Activated CD4-positive, alpha-beta T cell treated with anti-CD3 and anti-CD28 coated beads, Interleukin-2, amount 10 ng/mL, durations not matched to agents 24 days and 14 days (primary cell): ENCODE measurements around the gene SPRR5. TPM values are rescaled to one million over a fixed set of nuclear protein-coding genes. Genes with fewer than 3 reads are reported as not detected.

Experiments
- DNase-seq: peaks from one replicate; pipeline ENCODE4 v3.0.0; 2022
- H3K27ac Mint-ChIP-seq: one replicate; pipeline ENCODE4 v1.8.0; 2022; ENCODE audit warnings: mild to moderate bottlenecking, mixed read lengths
- H3K27me3 Mint-ChIP-seq: one replicate; pipeline ENCODE4 v1.8.0; 2022; ENCODE audit warnings: mixed read lengths
- H3K36me3 Mint-ChIP-seq: one replicate; pipeline ENCODE4 v1.8.0; 2022; ENCODE audit warnings: low read depth, mild to moderate bottlenecking, mixed read lengths
- H3K4me1 Mint-ChIP-seq: one replicate; pipeline ENCODE4 v1.8.0; 2021; ENCODE audit warnings: mixed read lengths
- H3K4me3 Mint-ChIP-seq: one replicate; pipeline ENCODE4 v1.8.0; 2022; ENCODE audit warnings: mild to moderate bottlenecking, moderate library complexity, mixed read lengths
- H3K9me3 Mint-ChIP-seq: one replicate; pipeline ENCODE4 v1.8.0; 2021; ENCODE audit warnings: mixed read lengths
- intact Hi-C: fragments of 100-400 bp; cut with micrococcal nuclease; formaldehyde crosslinking; loops from one replicate; pipeline ENCODE4 v1.15.1; 2023
- total RNA-seq: library from RNA; stranded (reverse); gene quantifications from 2 replicates; pipeline ENCODE4 v1.2.3, GENCODE V29; 2022

SPRR5 gene, protein sequence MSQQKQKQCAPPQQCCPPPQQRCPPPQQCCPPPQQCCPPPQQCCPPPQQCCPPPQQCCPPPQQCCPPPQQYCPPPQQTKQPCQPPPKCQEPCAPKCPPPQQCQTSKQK
- total RNA-seq: not detected in 2 replicates

DNA sequence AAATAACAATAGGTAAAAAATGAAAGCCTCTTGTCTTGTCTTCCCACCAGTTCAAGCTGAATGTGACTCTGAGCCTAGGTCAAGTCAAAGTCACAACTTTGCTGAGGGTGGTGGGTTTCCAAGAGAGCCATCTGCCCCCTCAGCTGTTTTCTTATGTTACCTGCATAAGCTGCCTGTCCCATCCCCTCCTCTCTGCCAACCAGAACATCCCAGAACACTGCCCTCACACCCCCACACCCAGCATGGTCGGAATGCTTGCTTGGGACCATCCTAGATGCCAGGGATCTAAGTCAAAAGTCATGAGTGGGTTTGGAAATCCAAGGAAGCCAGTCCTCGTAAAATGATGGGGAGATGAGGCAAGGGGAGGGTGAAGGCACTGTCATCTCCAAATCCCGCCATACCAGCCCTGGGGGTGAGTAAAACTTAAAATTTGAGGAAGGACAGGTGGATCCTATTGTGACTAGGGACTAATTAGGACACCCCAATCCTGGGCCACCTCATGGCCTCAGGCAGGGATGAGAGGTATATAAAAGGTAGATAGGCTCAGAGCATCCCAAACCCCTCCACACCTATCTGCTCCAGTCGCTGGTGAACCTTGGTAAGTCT is at the start of gene SPRR5:
TSS of gene SPRR5 (plus strand) at position 556 of the 606 bp plus-strand sequence. CDS start 1,349 bp downstream, outside the sequence.
- intact Hi-C loops: no loop called here
- no peaks in the 10 kb centered on the region for H3K4me1 Mint-ChIP-seq

DNA sequence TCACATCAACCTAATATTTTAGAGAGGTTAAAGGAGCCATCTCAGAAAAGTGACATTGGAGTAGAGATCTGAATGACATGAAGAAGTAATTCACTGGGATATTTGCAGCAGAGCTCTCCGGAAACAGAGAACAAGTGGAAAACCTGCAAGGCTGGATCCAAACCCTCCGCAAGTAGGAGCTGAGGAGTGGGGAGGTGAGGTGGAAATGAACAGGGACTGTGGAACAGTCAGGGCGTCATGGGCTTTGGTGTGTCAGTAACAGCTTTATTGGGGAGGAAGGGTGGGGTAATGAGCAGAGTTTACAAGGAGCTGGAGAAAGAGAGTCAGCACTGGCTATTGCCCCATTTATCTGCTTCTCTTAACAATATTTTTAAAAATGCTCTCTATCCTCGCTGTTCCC is 48.0 kb upstream of the SPRR5 start:
- peak; percentile 23 for DNase-seq
- H3K4me3 Mint-ChIP-seq: no peak overlapping the region
- no peaks in the 10 kb centered on the region for H3K4me1 Mint-ChIP-seq
- intact Hi-C loops: no loop called here
- H3K36me3 Mint-ChIP-seq: no peaks in the 10 kb centered on the region
- peaks cover 4% of the 10 kb centered on the region for H3K27me3 Mint-ChIP-seq
- H3K27ac Mint-ChIP-seq: no peak overlapping the region
- no peaks in the 10 kb centered on the region for H3K9me3 Mint-ChIP-seq

More for the DNA sequence above, at the start of gene SPRR5:
- H3K4me3 Mint-ChIP-seq: no peak within 1 kb of the TSS
- DNase-seq: no peak
- peaks cover 2% of the 10 kb centered on the region for H3K27me3 Mint-ChIP-seq
- H3K9me3 Mint-ChIP-seq: no peaks in the 10 kb centered on the region
- H3K27ac Mint-ChIP-seq: no peak within 1 kb of the TSS
- H3K36me3 Mint-ChIP-seq: no peaks in the 10 kb centered on the region

DNA sequence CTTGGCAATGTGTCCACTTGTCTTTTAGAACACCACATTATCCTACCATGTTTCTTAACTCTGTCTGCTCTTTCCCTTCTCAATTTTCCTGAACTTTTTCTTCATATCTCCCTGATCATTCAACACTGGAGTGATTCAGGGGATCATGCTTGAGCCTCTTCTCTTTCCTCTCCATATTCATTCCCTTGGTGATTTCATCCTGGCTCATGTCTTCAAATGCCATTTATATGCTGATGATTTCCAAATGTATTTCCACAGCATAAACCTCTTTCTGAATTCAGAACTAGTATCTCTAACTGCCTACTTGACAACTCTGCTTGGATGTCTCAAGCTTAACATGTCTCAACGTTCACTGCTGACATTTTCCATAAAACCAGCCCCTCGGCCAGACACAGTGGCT is 47.1 kb upstream of the SPRR5 start:
- Mint-ChIP-seq H3K27ac (no peak overlapping the region), H3K36me3 (no peaks in the 10 kb centered on the region), H3K9me3 (no peaks in the 10 kb centered on the region), H3K4me3 (no peak overlapping the region), H3K27me3 (no peaks in the 10 kb centered on the region), H3K4me1 (no peaks in the 10 kb centered on the region)
- DNase-seq: no peak
- intact Hi-C loops: no loop called here

DNA sequence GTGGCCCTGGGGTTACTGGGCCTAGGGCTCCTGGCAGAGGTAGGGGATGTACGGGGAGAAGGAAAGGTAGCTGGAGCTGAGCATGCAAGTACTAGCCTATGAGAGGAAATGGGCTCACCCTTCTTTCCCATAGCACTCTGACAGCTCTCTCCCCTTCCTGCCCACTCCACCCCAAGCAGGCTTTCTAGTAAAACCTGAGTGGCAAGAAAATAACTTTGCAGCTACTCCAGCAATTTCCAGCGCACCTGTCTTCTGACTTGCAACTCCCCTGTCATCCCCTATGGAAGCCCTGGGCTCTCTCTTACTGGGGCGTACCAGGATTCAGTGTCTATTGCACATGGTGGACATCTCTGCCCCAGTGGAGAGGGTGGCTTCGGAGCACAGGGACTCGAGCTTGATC is 45.4 kb upstream of the SPRR5 start:
- intact Hi-C loops: no loop called here
- Mint-ChIP-seq H3K4me3 (no peak overlapping the region), H3K9me3 (no peaks in the 10 kb centered on the region), H3K4me1 (no peaks in the 10 kb centered on the region), H3K27ac (no peak overlapping the region), H3K27me3 (no peaks in the 10 kb centered on the region), H3K36me3 (no peaks in the 10 kb centered on the region)
- DNase-seq: peak; percentile 35

DNA sequence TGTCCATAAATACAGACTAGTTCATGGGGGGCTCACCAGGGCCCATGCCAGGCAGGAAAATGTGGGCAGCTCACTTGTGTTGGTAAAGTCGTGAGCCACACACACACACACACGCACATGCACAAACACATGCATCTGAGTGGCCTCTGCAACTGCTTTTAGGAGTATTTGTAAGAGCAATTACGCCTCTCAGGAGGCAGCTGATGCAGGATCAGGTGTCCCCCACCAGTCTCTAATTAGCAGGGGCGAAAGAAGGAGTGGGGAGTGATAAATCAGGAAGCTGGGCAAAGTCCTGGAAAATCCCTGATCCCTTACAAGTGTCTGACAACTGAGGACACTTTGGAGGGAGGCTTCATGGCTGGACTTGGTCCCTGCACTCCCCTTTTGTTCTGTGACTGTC is 44.4 kb upstream of the SPRR5 start:
- intact Hi-C loops: no loop called here
- peak; percentile 47 for DNase-seq
- Mint-ChIP-seq H3K9me3 (no peaks in the 10 kb centered on the region), H3K4me1 (no peaks in the 10 kb centered on the region), H3K4me3 (no peak overlapping the region), H3K27ac (no peak overlapping the region), H3K36me3 (no peaks in the 10 kb centered on the region), H3K27me3 (no peaks in the 10 kb centered on the region)

DNA sequence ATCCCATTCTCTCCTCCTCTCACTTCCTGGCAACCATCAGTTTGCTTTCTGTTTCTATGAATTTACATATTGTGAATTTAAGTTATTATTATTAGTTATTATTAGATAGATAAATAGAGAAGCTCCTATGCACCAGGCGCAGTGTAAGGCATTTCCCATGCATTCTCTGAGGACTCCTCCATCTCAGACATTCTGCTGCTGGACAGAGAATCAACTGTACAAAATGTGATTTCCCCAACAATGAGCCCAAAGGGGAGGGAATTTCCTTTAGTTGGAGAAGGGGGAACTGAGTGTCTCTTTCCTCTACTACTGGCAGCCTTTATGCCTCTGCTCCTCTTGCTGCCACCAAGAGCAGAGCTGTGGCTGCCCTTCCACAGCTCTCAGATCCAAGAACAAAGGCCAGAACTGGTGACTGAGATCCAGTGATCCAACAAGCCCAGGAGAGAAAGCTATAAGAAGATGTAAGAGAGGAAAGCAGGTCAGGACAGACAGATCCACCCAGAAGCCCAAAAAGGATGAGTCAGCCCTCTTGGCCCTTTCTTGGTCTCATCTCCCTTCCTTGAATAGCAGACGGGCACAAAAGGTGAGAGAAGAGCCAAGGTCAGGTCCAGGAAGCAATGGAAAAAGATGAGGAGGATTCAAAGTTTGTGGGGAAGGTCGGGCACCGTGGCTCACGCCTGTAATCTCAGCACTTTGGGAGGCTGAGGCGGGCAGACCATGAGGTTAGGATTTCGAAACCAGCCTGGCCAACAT is 42.1 kb upstream of the SPRR5 start:
- Mint-ChIP-seq H3K27me3 (no peaks in the 10 kb centered on the region), H3K9me3 (no peaks in the 10 kb centered on the region)
- DNase-seq: peak; percentile 37

DNA sequence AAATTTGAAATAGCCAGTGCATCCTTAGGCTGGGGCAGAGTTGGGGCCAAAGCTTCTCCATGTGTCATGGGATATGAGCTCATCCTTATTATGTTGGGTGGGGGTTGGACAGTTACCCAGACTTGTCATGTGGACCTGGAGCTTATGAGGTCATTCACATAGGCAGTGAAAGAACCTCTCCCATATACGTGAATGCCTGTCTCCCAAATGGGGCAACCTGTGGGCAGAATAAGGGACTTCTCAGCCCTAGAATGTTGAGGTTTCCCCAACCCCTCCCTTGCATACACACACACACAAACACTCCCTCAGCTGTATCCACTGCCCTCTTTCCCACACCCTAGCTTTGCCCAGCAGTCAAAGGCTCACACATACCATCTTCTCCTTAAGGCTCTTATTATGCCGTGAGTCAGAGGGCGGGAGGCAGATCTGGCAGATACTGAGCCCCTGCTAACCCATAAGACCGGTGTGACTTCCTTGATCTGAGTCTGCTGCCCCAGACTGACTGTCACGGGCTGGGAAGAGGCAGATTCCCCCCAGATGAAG is 40.9 kb upstream of the SPRR5 start:
- Mint-ChIP-seq H3K4me1 (no peaks in the 10 kb centered on the region), H3K36me3 (no peaks in the 10 kb centered on the region), H3K27me3 (no peaks in the 10 kb centered on the region), H3K4me3 (no peak overlapping the region), H3K9me3 (no peaks in the 10 kb centered on the region), H3K27ac (no peak overlapping the region)
- intact Hi-C loops: no loop called here
- peak; percentile 26 for DNase-seq

More for the DNA sequence above, 42.1 kb upstream of the SPRR5 start:
- no peaks in the 10 kb centered on the region for H3K4me1 Mint-ChIP-seq
- no peaks in the 10 kb centered on the region for H3K36me3 Mint-ChIP-seq
- no peak overlapping the region for H3K4me3 Mint-ChIP-seq
- intact Hi-C loops: no loop called here
- no peak overlapping the region for H3K27ac Mint-ChIP-seq

DNA sequence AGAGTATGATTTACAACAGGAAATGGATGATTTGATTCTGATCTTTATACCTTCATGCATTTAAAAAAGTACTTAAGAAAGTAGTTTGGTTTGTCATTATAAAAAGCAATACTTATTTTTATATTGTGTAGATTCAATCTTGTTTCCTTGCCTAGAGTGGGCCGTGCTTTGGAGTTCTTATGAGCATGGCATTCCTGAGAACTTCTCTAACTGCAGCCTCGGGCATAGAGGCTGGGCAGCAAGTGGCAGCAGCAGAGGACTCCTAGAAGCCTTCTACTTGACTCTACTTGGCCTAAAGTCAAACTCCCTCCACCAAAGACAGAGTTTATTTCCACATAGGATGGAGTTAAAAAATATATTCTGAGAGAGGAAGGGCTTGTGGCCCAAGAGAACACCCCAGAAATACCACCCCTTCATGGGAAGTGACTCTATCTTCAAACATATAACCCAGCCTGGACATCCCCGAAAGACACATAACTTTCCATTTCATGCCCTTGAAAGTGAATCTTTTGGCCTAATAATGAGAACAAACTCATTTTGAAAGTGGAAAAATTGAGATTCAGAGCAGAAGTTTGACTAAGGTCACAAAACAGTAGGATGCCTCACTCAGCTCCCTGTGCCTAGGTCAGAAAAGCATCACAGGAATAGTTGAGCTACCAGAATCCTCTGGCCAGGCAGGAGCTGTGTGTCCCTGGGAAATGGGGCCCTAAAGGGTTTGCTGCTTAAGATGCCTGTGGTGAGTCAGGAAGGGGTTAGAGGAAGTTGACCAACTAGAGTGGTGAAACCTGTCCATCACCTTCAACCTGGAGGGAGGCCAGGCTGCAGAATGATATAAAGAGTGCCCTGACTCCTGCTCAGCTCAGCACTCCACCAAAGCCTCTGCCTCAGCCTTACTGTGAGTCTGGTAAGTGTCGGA is 39.1 kb upstream of the SPRR5 start, which contains the start of gene IVL:
TSS of gene IVL (plus strand) at position 861 of the 916 bp plus-strand sequence. CDS start 1,252 bp downstream, outside the sequence.
- Mint-ChIP-seq H3K9me3 (no peaks in the 10 kb centered on the region), H3K4me1 (no peaks in the 10 kb centered on the region)

DNA sequence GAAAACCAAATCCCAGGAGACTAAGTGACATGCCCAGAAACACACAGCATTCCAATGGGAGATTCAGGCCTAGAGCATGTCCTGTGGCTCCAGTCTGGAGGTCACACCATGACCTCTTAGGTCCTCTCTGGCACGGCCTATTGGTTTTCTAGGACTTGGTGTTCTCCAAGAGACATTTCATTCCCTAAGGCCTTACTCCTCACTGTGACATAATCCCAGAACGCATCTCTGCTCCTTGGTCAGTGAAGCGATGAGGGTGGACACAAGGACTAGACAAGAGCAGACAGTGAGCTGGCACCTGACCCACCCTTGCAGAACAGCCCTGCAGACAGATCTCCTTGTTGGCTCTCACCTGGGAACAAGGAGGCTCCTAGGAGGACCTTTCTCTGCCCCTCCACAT is 37.8 kb upstream of the SPRR5 start:
- H3K27me3 Mint-ChIP-seq: peaks cover 3% of the 10 kb centered on the region
- DNase-seq: no peak
- H3K9me3 Mint-ChIP-seq: no peaks in the 10 kb centered on the region

More for the DNA sequence above, 39.1 kb upstream of the SPRR5 start, which contains the start of gene IVL:
- no peak for DNase-seq
- H3K27me3 Mint-ChIP-seq: peaks cover 3% of the 10 kb centered on the region
- H3K36me3 Mint-ChIP-seq: no peaks in the 10 kb centered on the region
- intact Hi-C loops: no loop called here
- H3K27ac Mint-ChIP-seq: peak within 1 kb of the TSS; percentile 26
- H3K4me3 Mint-ChIP-seq: no peak within 1 kb of the TSS

DNA sequence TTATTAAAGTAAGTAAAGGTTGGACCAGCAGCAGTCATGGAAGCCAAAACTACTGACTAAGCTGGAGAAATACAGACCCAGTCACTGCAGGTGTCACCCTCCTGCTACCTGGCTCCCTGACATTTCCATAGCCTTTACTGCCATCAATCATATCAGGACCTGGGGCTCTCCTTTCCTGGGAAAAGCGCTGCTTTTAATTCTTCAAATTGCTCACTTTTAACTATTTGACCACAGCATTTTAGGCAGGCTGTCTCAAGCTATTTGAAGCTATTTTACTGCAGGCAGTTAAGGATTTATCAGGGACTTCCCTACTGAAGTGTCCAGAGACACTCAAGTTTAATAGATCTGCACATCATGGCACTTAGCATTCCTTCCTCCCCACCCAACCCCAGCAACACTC is 34.5 kb upstream of the SPRR5 start:
- H3K4me1 Mint-ChIP-seq: no peaks in the 10 kb centered on the region
- intact Hi-C loops: no loop called here
- H3K27ac Mint-ChIP-seq: no peak overlapping the region
- no peaks in the 10 kb centered on the region for H3K36me3 Mint-ChIP-seq
- H3K9me3 Mint-ChIP-seq: no peaks in the 10 kb centered on the region
- no peak for DNase-seq
- no peak overlapping the region for H3K4me3 Mint-ChIP-seq
- peaks cover 14% of the 10 kb centered on the region for H3K27me3 Mint-ChIP-seq

More for the DNA sequence above, 37.8 kb upstream of the SPRR5 start:
- H3K36me3 Mint-ChIP-seq: no peaks in the 10 kb centered on the region
- no peaks in the 10 kb centered on the region for H3K4me1 Mint-ChIP-seq
- intact Hi-C loops: no loop called here
- no peak overlapping the region for H3K27ac Mint-ChIP-seq
- H3K4me3 Mint-ChIP-seq: no peak overlapping the region

DNA sequence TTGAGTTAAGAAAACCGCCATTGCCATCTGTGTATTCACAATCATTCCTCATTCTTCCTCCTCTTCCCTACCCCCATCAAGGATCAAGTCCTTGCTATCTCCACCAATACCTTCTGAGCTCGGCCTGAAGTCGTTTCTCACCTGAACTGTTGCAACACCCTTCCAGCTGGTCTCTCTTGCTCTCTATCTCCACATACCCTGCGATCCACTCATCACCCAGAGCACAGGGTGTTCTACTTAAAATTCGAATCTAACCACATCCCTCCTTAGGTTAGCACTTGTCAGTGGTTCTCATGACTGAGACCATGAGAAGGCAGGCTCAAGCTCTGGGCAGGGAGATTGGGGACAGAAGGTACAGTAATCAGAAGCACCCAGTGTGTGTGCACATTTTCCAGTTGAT is 34.1 kb upstream of the SPRR5 start:
- H3K4me1 Mint-ChIP-seq: no peaks in the 10 kb centered on the region
- intact Hi-C loops: no loop called here
- no peaks in the 10 kb centered on the region for H3K9me3 Mint-ChIP-seq
- peak; percentile 29 for DNase-seq
- H3K27ac Mint-ChIP-seq: no peak overlapping the region
- peaks cover 14% of the 10 kb centered on the region for H3K27me3 Mint-ChIP-seq
- H3K36me3 Mint-ChIP-seq: no peaks in the 10 kb centered on the region
- H3K4me3 Mint-ChIP-seq: no peak overlapping the region

DNA sequence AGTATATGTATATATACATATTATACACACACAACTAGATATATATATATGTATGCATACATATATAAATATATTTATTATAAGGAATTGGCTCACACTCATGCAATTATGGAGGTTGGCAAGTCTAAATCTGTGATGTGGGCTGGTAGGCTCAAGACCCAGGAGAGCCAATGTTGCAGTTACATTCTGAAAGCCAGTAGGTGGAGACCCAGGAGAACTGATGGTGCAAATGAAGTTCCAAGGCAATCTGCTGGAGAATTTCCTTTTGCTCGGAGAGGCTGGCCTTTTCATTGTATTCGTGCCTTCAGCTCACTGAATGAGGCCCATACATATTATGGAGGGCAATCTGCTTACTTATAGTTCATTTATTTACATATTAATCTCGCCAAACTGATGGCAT is 29.2 kb upstream of the SPRR5 start:
- intact Hi-C loops: no loop called here
- Mint-ChIP-seq H3K4me3 (no peak overlapping the region), H3K4me1 (no peaks in the 10 kb centered on the region)

DNA sequence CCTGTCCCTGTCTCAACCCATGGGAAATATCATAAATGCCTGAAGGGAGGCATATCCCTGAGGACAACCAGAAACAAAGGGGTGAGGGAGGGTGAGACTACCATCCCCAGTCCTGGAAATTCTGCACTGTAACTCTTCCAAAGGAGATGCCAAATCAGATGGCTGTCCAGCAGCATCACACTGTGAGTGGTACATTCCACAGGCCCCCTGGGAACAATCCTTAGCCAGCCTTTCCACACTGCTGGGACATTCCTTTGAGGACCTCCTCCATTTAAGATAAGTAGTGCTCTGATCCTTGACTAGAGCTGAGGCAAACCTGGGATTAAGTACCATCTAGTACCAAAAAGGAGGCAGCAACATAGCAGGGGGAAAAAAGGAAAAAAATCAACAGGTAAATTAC is 27.9 kb upstream of the SPRR5 start:
- Mint-ChIP-seq H3K27me3 (peaks cover 11% of the 10 kb centered on the region), H3K4me3 (no peak overlapping the region), H3K36me3 (no peaks in the 10 kb centered on the region), H3K27ac (no peak overlapping the region), H3K4me1 (no peaks in the 10 kb centered on the region), H3K9me3 (no peaks in the 10 kb centered on the region)
- DNase-seq: no peak
- intact Hi-C loops: no loop called here

More for the DNA sequence above, 29.2 kb upstream of the SPRR5 start:
- no peak for DNase-seq
- Mint-ChIP-seq H3K9me3 (no peaks in the 10 kb centered on the region), H3K27me3 (peaks cover 13% of the 10 kb centered on the region), H3K36me3 (no peaks in the 10 kb centered on the region), H3K27ac (no peak overlapping the region)
